NT2/D1 (cell line): Measurements from ENCODE around the gene PRM3.

Experiments used
- SUZ12 ChIP-seq: IDR thresholded peaks from 2 replicates; pipeline ENCODE4 v1.6.1; 2011; ENCODE audit not compliant: insufficient read length, insufficient read depth; ENCODE audit errors: extremely low read depth
- YY1 ChIP-seq: IDR thresholded peaks from 2 replicates; pipeline ENCODE4 v1.6.1; 2011; ENCODE audit not compliant: insufficient read length, insufficient read depth

DNA sequence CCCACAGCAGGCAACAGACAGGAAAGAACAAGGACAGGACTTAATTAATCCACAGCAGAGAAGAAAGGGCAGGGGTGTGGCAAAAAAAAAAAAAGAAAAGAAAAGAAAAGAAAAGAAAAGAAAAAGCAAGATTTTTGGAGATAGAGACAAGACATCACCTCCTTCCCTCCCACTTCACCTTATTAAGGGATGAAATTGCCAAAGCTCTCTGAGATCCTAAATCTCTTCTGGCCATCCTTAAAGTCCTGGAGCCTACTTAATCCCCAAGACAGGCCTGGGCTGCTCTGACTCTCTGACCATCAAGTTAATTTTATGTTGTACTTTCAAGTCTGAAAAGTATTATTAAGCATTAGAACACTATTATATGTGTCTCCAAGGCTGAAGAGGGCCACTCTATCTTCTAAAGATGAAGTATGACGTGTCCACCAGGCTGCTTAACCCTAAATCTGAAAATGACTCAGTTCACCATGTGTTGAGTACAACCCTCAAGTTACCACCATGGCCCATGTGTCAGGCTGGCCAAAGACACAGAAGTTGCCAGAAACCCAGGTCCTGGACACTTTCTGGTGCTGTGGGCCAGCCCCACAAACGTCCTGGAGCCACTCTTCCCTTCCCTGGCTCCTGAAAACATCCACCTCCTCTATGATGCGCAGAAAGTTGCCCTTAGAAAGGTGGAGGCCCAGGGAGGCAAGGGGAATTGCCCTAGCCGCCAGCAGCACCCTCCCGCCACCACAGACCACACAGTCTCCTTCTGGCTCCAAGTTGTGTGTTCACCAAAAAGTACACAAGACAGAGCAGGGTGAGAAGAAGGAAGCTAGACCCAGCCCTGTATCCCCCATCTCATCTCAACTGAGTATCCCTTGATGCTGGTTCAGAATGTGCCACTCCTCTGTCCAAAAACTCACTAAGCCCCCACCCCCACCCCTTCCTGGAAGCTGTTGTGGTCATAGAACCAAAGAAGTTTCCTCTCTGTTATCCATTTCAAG is 20.1 kb downstream of the PRM3 start:
- TF ChIP-seq YY1 (no peak), SUZ12 (no peak)
